ENCODE measurements around the gene ANKIB1. TPM values are rescaled to one million over a fixed set of nuclear protein-coding genes. Genes with fewer than 3 reads are reported as not detected.

The ANKIB1 gene
- polyA plus RNA-seq (2013, experiment 1 of 2), result 20.2 TPM
- polyA plus RNA-seq (2013, experiment 2 of 2), result 21.4 TPM

- H3K4me1 ChIP-seq (ENCODE audit: insufficient read depth, low read length), result peaks cover 23% of the 10 kb centered on the region
- no peaks in the 10 kb centered on the region for H3K27me3 ChIP-seq (ENCODE audit: insufficient read depth, low read length)
- H3K9me3 ChIP-seq (ENCODE audit: insufficient read depth, low read depth, low read length), result no peaks in the 10 kb centered on the region
- peak within 1 kb of the TSS; percentile 87 for H3K4me3 ChIP-seq (ENCODE audit: low read length)
- WGBS, result under 1% methylated on average over 71 of the region's 71 CpGs
- peak within 1 kb of the TSS; percentile 91 for H3K9ac ChIP-seq (ENCODE audit: low read depth, low read length)
- H3K36me3 ChIP-seq (ENCODE audit: insufficient read depth, low read length), result peaks cover 18% of the 10 kb centered on the region
- H3K27ac ChIP-seq (ENCODE audit: low read depth, low read length), result peak within 1 kb of the TSS; percentile 93
These were observed at the start of gene ANKIB1, which contains the start of gene KRIT1 for GRCh38 chr7:92245487-92246359. TSS of gene ANKIB1 (plus strand) at chr7:92245974. CDS start at chr7:92294979, 49,005 bp downstream. TSS of gene KRIT1 (minus strand) at chr7:92245914. CDS start at chr7:92242135, 3,779 bp downstream.

GRCh38 chr7:92200791-92201190 is 45.0 kb upstream of the ANKIB1 start:
- Histone ChIP-seq H3K4me3 (ENCODE audit: low read length) (no peak overlapping the region), H3K9ac (ENCODE audit: low read depth, low read length) (no peak overlapping the region), H3K9me3 (ENCODE audit: insufficient read depth, low read depth, low read length) (no peaks in the 10 kb centered on the region), H3K27me3 (ENCODE audit: insufficient read depth, low read length) (no peaks in the 10 kb centered on the region), H3K27ac (ENCODE audit: low read depth, low read length) (no peak overlapping the region), H3K36me3 (ENCODE audit: insufficient read depth, low read length) (peaks cover 67% of the 10 kb centered on the region), H3K4me1 (ENCODE audit: insufficient read depth, low read length) (no peaks in the 10 kb centered on the region)
- WGBS, result no CpG with 5 or more reads among the region's 1 CpG

- peaks cover 51% of the 10 kb centered on the region for H3K36me3 ChIP-seq (ENCODE audit: insufficient read depth, low read length)
- 92% methylated on average over 3 of the region's 3 CpGs for WGBS
These were observed 39.8 kb upstream of the ANKIB1 start for GRCh38 chr7:92205987-92206386.

GRCh38 chr7:92206672-92207071 is 39.1 kb upstream of the ANKIB1 start:
- Histone ChIP-seq H3K27ac (ENCODE audit: low read depth, low read length) (no peak overlapping the region), H3K27me3 (ENCODE audit: insufficient read depth, low read length) (no peaks in the 10 kb centered on the region), H3K4me3 (ENCODE audit: low read length) (no peak overlapping the region), H3K4me1 (ENCODE audit: insufficient read depth, low read length) (no peaks in the 10 kb centered on the region), H3K36me3 (ENCODE audit: insufficient read depth, low read length) (peaks cover 54% of the 10 kb centered on the region), H3K9ac (ENCODE audit: low read depth, low read length) (no peak overlapping the region), H3K9me3 (ENCODE audit: insufficient read depth, low read depth, low read length) (no peaks in the 10 kb centered on the region)
- no CpG with 5 or more reads among the region's 1 CpG for WGBS

More at GRCh38 chr7:92205987-92206386, 39.8 kb upstream of the ANKIB1 start:
- Histone ChIP-seq H3K4me3 (ENCODE audit: low read length) (no peak overlapping the region), H3K4me1 (ENCODE audit: insufficient read depth, low read length) (no peaks in the 10 kb centered on the region), H3K27ac (ENCODE audit: low read depth, low read length) (no peak overlapping the region), H3K9ac (ENCODE audit: low read depth, low read length) (no peak overlapping the region), H3K9me3 (ENCODE audit: insufficient read depth, low read depth, low read length) (no peaks in the 10 kb centered on the region), H3K27me3 (ENCODE audit: insufficient read depth, low read length) (no peaks in the 10 kb centered on the region)

- peaks cover 96% of the 10 kb centered on the region for H3K36me3 ChIP-seq (ENCODE audit: insufficient read depth, low read length)
- WGBS, result 100% methylated on average over 2 of the region's 3 CpGs
- H3K27ac ChIP-seq (ENCODE audit: low read depth, low read length), result no peak overlapping the region
- no peaks in the 10 kb centered on the region for H3K9me3 ChIP-seq (ENCODE audit: insufficient read depth, low read depth, low read length)
- no peak overlapping the region for H3K4me3 ChIP-seq (ENCODE audit: low read length)
- H3K27me3 ChIP-seq (ENCODE audit: insufficient read depth, low read length), result no peaks in the 10 kb centered on the region
- no peak overlapping the region for H3K9ac ChIP-seq (ENCODE audit: low read depth, low read length)
- H3K4me1 ChIP-seq (ENCODE audit: insufficient read depth, low read length), result no peaks in the 10 kb centered on the region
These were observed 24.0 kb upstream of the ANKIB1 start for GRCh38 chr7:92221766-92222165.

- no peaks in the 10 kb centered on the region for H3K4me1 ChIP-seq (ENCODE audit: insufficient read depth, low read length)
- H3K9me3 ChIP-seq (ENCODE audit: insufficient read depth, low read depth, low read length), result peaks cover 5% of the 10 kb centered on the region; the same call in 1 of the 2 replicates
- peaks cover 81% of the 10 kb centered on the region for H3K36me3 ChIP-seq (ENCODE audit: insufficient read depth, low read length)
- 96% methylated on average over 4 of the region's 4 CpGs for WGBS
- no peak overlapping the region for H3K9ac ChIP-seq (ENCODE audit: low read depth, low read length)
- no peak overlapping the region for H3K27ac ChIP-seq (ENCODE audit: low read depth, low read length)
- no peak overlapping the region for H3K4me3 ChIP-seq (ENCODE audit: low read length)
- H3K27me3 ChIP-seq (ENCODE audit: insufficient read depth, low read length), result no peaks in the 10 kb centered on the region
These were observed 18.8 kb upstream of the ANKIB1 start for GRCh38 chr7:92226981-92227380.

GRCh38 chr7:92228100-92228499 is 17.7 kb upstream of the ANKIB1 start:
- no peaks in the 10 kb centered on the region for H3K4me1 ChIP-seq (ENCODE audit: insufficient read depth, low read length)
- H3K27me3 ChIP-seq (ENCODE audit: insufficient read depth, low read length), result no peaks in the 10 kb centered on the region
- no peak overlapping the region for H3K4me3 ChIP-seq (ENCODE audit: low read length)
- H3K36me3 ChIP-seq (ENCODE audit: insufficient read depth, low read length), result peaks cover 82% of the 10 kb centered on the region
- H3K9ac ChIP-seq (ENCODE audit: low read depth, low read length), result no peak overlapping the region
- no peak overlapping the region for H3K27ac ChIP-seq (ENCODE audit: low read depth, low read length)
- H3K9me3 ChIP-seq (ENCODE audit: insufficient read depth, low read depth, low read length), result peaks cover 5% of the 10 kb centered on the region; the same call in 1 of the 2 replicates
- over 99% methylated on average over 2 of the region's 2 CpGs for WGBS

GRCh38 chr7:92228742-92229141 is 17.0 kb upstream of the ANKIB1 start:
- Histone ChIP-seq H3K27me3 (ENCODE audit: insufficient read depth, low read length) (no peaks in the 10 kb centered on the region), H3K9ac (ENCODE audit: low read depth, low read length) (no peak overlapping the region), H3K4me3 (ENCODE audit: low read length) (no peak overlapping the region), H3K27ac (ENCODE audit: low read depth, low read length) (no peak overlapping the region), H3K9me3 (ENCODE audit: insufficient read depth, low read depth, low read length) (peaks cover 5% of the 10 kb centered on the region; the same call in 1 of the 2 replicates), H3K36me3 (ENCODE audit: insufficient read depth, low read length) (peaks cover 83% of the 10 kb centered on the region), H3K4me1 (ENCODE audit: insufficient read depth, low read length) (no peaks in the 10 kb centered on the region)
- WGBS, result 97% methylated on average over 2 of the region's 2 CpGs

- peaks cover 5% of the 10 kb centered on the region; the same call in 1 of the 2 replicates for H3K9me3 ChIP-seq (ENCODE audit: insufficient read depth, low read depth, low read length)
- H3K9ac ChIP-seq (ENCODE audit: low read depth, low read length), result no peak overlapping the region
- no peaks in the 10 kb centered on the region for H3K27me3 ChIP-seq (ENCODE audit: insufficient read depth, low read length)
- no peak overlapping the region for H3K27ac ChIP-seq (ENCODE audit: low read depth, low read length)
- 92% methylated on average over 2 of the region's 2 CpGs for WGBS
- H3K4me3 ChIP-seq (ENCODE audit: low read length), result no peak overlapping the region
- no peaks in the 10 kb centered on the region for H3K4me1 ChIP-seq (ENCODE audit: insufficient read depth, low read length)
- peaks cover 84% of the 10 kb centered on the region for H3K36me3 ChIP-seq (ENCODE audit: insufficient read depth, low read length)
These were observed 15.2 kb upstream of the ANKIB1 start for GRCh38 chr7:92230547-92230946.

- Histone ChIP-seq H3K9ac (ENCODE audit: low read depth, low read length) (no peak overlapping the region), H3K36me3 (ENCODE audit: insufficient read depth, low read length) (peaks cover 45% of the 10 kb centered on the region), H3K9me3 (ENCODE audit: insufficient read depth, low read depth, low read length) (no peaks in the 10 kb centered on the region), H3K4me3 (ENCODE audit: low read length) (no peak overlapping the region), H3K4me1 (ENCODE audit: insufficient read depth, low read length) (peaks cover 22% of the 10 kb centered on the region), H3K27me3 (ENCODE audit: insufficient read depth, low read length) (no peaks in the 10 kb centered on the region), H3K27ac (ENCODE audit: low read depth, low read length) (no peak overlapping the region)
- 90% methylated on average over 4 of the region's 6 CpGs for WGBS
These were observed 2.8 kb upstream of the ANKIB1 start for GRCh38 chr7:92242972-92243371.

GRCh38 chr7:92244808-92245486 is 827 bp upstream of the ANKIB1 start:
- H3K4me3 ChIP-seq (ENCODE audit: low read length), result peak overlapping the region; percentile 87
- no peaks in the 10 kb centered on the region for H3K9me3 ChIP-seq (ENCODE audit: insufficient read depth, low read depth, low read length)
- no peaks in the 10 kb centered on the region for H3K27me3 ChIP-seq (ENCODE audit: insufficient read depth, low read length)
- peaks cover 26% of the 10 kb centered on the region for H3K36me3 ChIP-seq (ENCODE audit: insufficient read depth, low read length)
- H3K27ac ChIP-seq (ENCODE audit: low read depth, low read length), result peak overlapping the region; percentile 93
- peaks cover 23% of the 10 kb centered on the region for H3K4me1 ChIP-seq (ENCODE audit: insufficient read depth, low read length)
- peak overlapping the region; percentile 91 for H3K9ac ChIP-seq (ENCODE audit: low read depth, low read length)
- 6% methylated on average over 11 of the region's 11 CpGs for WGBS
